Stimulated activated CD8-positive, alpha-beta memory T cell treated with anti-CD3 and anti-CD28 coated beads, Interleukin-4, amount 100 ng/mL, for 24 hours (primary cell): ENCODE results near the gene NCF4.

Experiments
- DNase-seq: peaks from one replicate; pipeline ENCODE4 v3.0.0-alpha.2; 2020; ENCODE audit warnings: low read depth

Gene NCF4

GRCh38 chr22:36894266-36894665 is 33.5 kb downstream of the NCF4 start:
- DNase-seq: no peak

GRCh38 chr22:36897611-36898010 is 36.8 kb downstream of the NCF4 start:
- DNase-seq: no peak

GRCh38 chr22:36898690-36899089 is 37.9 kb downstream of the NCF4 start:
- DNase-seq: no peak

GRCh38 chr22:36899498-36899897 is 38.7 kb downstream of the NCF4 start:
- DNase-seq: no peak

GRCh38 chr22:36900225-36900624 is 39.4 kb downstream of the NCF4 start:
- no peak for DNase-seq

- no peak for DNase-seq
Observed at GRCh38 chr22:36900880-36901279, 40.1 kb downstream of the NCF4 start.

GRCh38 chr22:36901411-36902142 is 40.8 kb downstream of the NCF4 start:
- DNase-seq: no peak

- no peak for DNase-seq
Observed at GRCh38 chr22:36902143-36902926, 41.5 kb downstream of the NCF4 start.

- no peak for DNase-seq
Observed at GRCh38 chr22:36904260-36904880, 43.6 kb downstream of the NCF4 start.

GRCh38 chr22:36907253-36908195 is 46.7 kb downstream of the NCF4 start:
- DNase-seq: no peak

GRCh38 chr22:36910461-36910860 is 49.7 kb downstream of the NCF4 start:
- DNase-seq: no peak

GRCh38 chr22:36911887-36912661 is 51.3 kb downstream of the NCF4 start:
- no peak for DNase-seq

- no peak for DNase-seq
Observed at GRCh38 chr22:36912694-36913426, 52.1 kb downstream of the NCF4 start.

GRCh38 chr22:36913427-36914389 is 52.9 kb downstream of the NCF4 start, which contains the start of gene CSF2RB:
TSS of gene CSF2RB (plus strand) at chr22:36913628. CDS start at chr22:36922208, 8,580 bp downstream.
- DNase-seq: no peak

GRCh38 chr22:36914390-36914752 is 53.6 kb downstream of the NCF4 start:
- no peak for DNase-seq

GRCh38 chr22:36916034-36916433 is 55.2 kb downstream of the NCF4 start:
- no peak for DNase-seq

GRCh38 chr22:36918586-36919284 is 57.9 kb downstream of the NCF4 start:
- DNase-seq: no peak

- DNase-seq: no peak
Observed at GRCh38 chr22:36921309-36922104, 60.7 kb downstream of the NCF4 start.
